ENCODE results near the gene PPP1CB. TPM values are rescaled to one million over a fixed set of nuclear protein-coding genes. Genes with fewer than 3 reads are reported as not detected.

Gene PPP1CB
- total RNA-seq, 1 experiment from 2014 or later = 180 TPM

- no peak for DNase-seq (ENCODE audit: low read depth, low spot score)
- H3K4me3 ChIP-seq (ENCODE audit: low read depth in 2 of 2, low read length in 2 of 2) = no peak overlapping the region
- POLR2A ChIA-PET = no interaction called here
- CTCF ChIA-PET = no interaction called here
- H3K27me3 ChIP-seq (ENCODE audit: control insufficient read depth, insufficient read depth, low read length) = no peaks in the 10 kb centered on the region
- H3K36me3 ChIP-seq (ENCODE audit: control insufficient read depth, insufficient read depth, low read length) = no peaks in the 10 kb centered on the region
- no peak overlapping the region for H3K27ac ChIP-seq (ENCODE audit: low read length)
- 0 out of 2 replicates have a peak, but pooled peaks cover 4% of the 10 kb centered on the region for H3K9me3 ChIP-seq (ENCODE audit: control insufficient read depth, insufficient read depth, low read depth, low read length)
- in situ Hi-C loops (cut with HindIII; ENCODE audit: low pct_unique_long_range_greater_than_20kb, low sequenced_read_pairs) (no loop called here), intact Hi-C loops (cut with micrococcal nuclease; ENCODE audit: unreplicated experiment) (no loop called here)
- no peak for ATAC-seq
- BruUV-seq (replicated peaks) = no TSS peak
- TF ChIP-seq REST (IDR thresholded peaks at IDR 0.05; ENCODE audit: insufficient read depth in 1 of 2, low read depth in 2 of 2, low read length in 1 of 2) = no peak
- no peak for TF ChIP-seq SIN3A (IDR thresholded peaks at IDR 0.05; ENCODE audit: borderline replicate concordance, insufficient read depth, low read depth, low read length)
- TF ChIP-seq TCF7L2 (IDR thresholded peaks at IDR 0.05; ENCODE audit: low read depth, low read length) = no peak
- TF ChIP-seq POLR2AphosphoS5 (IDR thresholded peaks at IDR 0.05; ENCODE audit: low read depth, low read length) = no peak
- TF ChIP-seq, protein P1, sequence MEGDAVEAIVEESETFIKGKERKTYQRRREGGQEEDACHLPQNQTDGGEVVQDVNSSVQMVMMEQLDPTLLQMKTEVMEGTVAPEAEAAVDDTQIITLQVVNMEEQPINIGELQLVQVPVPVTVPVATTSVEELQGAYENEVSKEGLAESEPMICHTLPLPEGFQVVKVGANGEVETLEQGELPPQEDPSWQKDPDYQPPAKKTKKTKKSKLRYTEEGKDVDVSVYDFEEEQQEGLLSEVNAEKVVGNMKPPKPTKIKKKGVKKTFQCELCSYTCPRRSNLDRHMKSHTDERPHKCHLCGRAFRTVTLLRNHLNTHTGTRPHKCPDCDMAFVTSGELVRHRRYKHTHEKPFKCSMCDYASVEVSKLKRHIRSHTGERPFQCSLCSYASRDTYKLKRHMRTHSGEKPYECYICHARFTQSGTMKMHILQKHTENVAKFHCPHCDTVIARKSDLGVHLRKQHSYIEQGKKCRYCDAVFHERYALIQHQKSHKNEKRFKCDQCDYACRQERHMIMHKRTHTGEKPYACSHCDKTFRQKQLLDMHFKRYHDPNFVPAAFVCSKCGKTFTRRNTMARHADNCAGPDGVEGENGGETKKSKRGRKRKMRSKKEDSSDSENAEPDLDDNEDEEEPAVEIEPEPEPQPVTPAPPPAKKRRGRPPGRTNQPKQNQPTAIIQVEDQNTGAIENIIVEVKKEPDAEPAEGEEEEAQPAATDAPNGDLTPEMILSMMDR (IDR thresholded peaks at IDR 0.05) = no peak
- H3K4me1 ChIP-seq (ENCODE audit: control insufficient read depth, insufficient read depth, low read length) = no peaks in the 10 kb centered on the region
Measured at GRCh38 chr2:28735511-28735910, 16.1 kb upstream of the PPP1CB start.

- no peaks in the 10 kb centered on the region for H3K27me3 ChIP-seq (ENCODE audit: control insufficient read depth, insufficient read depth, low read length)
- DNase-seq (ENCODE audit: low read depth, low spot score) = no peak
- POLR2A ChIA-PET = no interaction called here
- in situ Hi-C loops (cut with HindIII; ENCODE audit: low pct_unique_long_range_greater_than_20kb, low sequenced_read_pairs) (no loop called here), intact Hi-C loops (cut with micrococcal nuclease; ENCODE audit: unreplicated experiment) (no loop called here)
- no peaks in the 10 kb centered on the region for H3K4me1 ChIP-seq (ENCODE audit: control insufficient read depth, insufficient read depth, low read length)
- no TSS peak for BruUV-seq (replicated peaks)
- no peak overlapping the region for H3K4me3 ChIP-seq (ENCODE audit: low read depth in 2 of 2, low read length in 2 of 2)
- no peaks in the 10 kb centered on the region for H3K36me3 ChIP-seq (ENCODE audit: control insufficient read depth, insufficient read depth, low read length)
- TF ChIP-seq SIN3A (IDR thresholded peaks at IDR 0.05; ENCODE audit: borderline replicate concordance, insufficient read depth, low read depth, low read length) (no peak), REST (IDR thresholded peaks at IDR 0.05; ENCODE audit: insufficient read depth in 1 of 2, low read depth in 2 of 2, low read length in 1 of 2) (no peak), POLR2AphosphoS5 (IDR thresholded peaks at IDR 0.05; ENCODE audit: low read depth, low read length) (no peak), TCF7L2 (IDR thresholded peaks at IDR 0.05; ENCODE audit: low read depth, low read length) (no peak)
- TF ChIP-seq, protein P1 (IDR thresholded peaks at IDR 0.05) = no peak
- no peak overlapping the region for H3K27ac ChIP-seq (ENCODE audit: low read length)
- ATAC-seq = 0 out of 2 replicates have a peak, but pooled peaks have one; percentile 34
- H3K9me3 ChIP-seq (ENCODE audit: control insufficient read depth, insufficient read depth, low read depth, low read length) = 0 out of 2 replicates have a peak, but pooled peaks cover 4% of the 10 kb centered on the region
- CTCF ChIA-PET = no interaction called here
Measured at GRCh38 chr2:28736034-28736433, 15.6 kb upstream of the PPP1CB start.
